Measurements from ENCODE around the gene INO80B. TPM values are rescaled to one million over a fixed set of nuclear protein-coding genes. Genes with fewer than 3 reads are reported as not detected.

The INO80B gene
- total and polyA plus RNA-seq, 9 of the 15 experiments (the other 6 are each of a cell fraction or from before 2014, with no cell fraction given): 0.41 to 22.6 (median 9.0) TPM

DNA sequence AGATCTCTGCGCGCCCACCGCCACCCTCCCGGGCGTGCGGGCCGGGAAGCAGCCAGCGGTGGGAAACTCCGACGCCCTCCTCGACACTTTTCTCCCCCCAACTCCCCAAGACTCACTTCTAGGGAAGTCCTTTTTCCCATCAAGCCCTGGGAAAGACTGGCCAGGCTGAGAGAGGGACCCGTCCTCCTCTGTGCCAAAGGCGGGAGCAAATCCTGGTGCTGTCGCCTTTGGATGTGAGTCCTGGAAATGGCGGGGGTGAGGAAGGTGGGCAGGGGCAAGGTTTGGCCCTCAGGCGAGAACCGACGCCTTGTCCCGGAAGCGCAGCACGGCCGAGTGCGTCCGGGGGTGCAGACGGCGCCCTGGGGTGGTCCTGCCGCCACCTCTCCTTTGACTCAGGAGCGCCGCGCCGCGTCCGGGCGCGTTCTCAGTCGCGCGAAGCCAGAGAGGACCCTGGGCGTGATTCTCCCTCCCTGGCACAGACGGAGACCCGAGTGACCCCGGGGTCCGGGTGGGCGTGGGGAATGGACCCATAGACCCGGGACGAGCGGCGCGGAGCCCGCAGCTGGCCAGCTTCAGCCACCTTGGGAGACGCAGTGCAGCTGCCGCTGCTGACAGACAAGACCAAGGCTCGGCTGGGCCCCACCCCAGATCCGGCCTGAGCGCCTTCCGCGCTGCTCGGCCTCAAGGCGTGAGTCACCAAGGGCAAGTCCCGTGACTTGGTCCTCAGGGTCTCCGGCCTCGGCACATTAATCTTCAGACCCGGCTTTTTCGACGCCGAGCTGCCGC lies 48.0 kb downstream of the INO80B start (continued):
- TF ChIP-seq ZNF561 (CRISPR knock-in tag; conservative IDR thresholded peaks at IDR 0.05) (no peak), FOXP1 (CRISPR knock-in tag; IDR thresholded peaks at IDR 0.05) (0 out of 2 replicates have a peak, but pooled peaks have one; percentile 68), CREB1 (IDR thresholded peaks at IDR 0.05) (peak; percentile 21; the same call in 1 of the 2 replicates), CREB1 (CRISPR knock-in tag; IDR thresholded peaks at IDR 0.05) (0 out of 2 replicates have a peak, but pooled peaks have one; percentile 36), ZNF12 (CRISPR knock-in tag; IDR thresholded peaks at IDR 0.05) (peak; percentile 14), PCBP1 (IDR thresholded peaks at IDR 0.05; ENCODE audit: low read depth, low read length, poor library complexity, severe bottlenecking) (peak; percentile 45), RBM14 (IDR thresholded peaks at IDR 0.05; ENCODE audit: borderline replicate concordance, insufficient read depth, low read depth, low read length) (0 out of 2 replicates have a peak, but pooled peaks have one; percentile 31), EP300 (IDR thresholded peaks at IDR 0.05; ENCODE audit: low read length) (0 out of 2 replicates have a peak, but pooled peaks have one; percentile 20), SMAD1 (IDR thresholded peaks at IDR 0.05; ENCODE audit: low read depth, low read length, partially characterized antibody) (no peak), CTCF (IDR thresholded peaks at IDR 0.05 in 2 of 3, conservative IDR thresholded peaks at IDR 0.05 in 1 of 3; ENCODE audit: insufficient read depth in 2 of 3, low read depth in 1 of 3, low read length in 3 of 3) (peak; percentile 58 to 63 (median 62)), MYBL2 (IDR thresholded peaks at IDR 0.05; ENCODE audit: low read depth) (no peak), MYBL2 (CRISPR knock-in tag; IDR thresholded peaks at IDR 0.05; ENCODE audit: borderline replicate concordance) (no peak), FOSL1 (tag; conservative IDR thresholded peaks at IDR 0.05) (peak; percentile 98), RBFOX2 (IDR thresholded peaks at IDR 0.05; ENCODE audit: low read depth, low read length) (peak; percentile 94), ARNT (IDR thresholded peaks at IDR 0.05) (0 out of 4 replicates have a peak, but pooled peaks of 1 of the 2 experiments have one; percentile 18), ELF2 (CRISPR knock-in tag; IDR thresholded peaks at IDR 0.05) (0 out of 2 replicates have a peak, but pooled peaks have one; percentile 53), ELK1 (CRISPR knock-in tag; IDR thresholded peaks at IDR 0.05) (no peak), NRF1 (conservative IDR thresholded peaks at IDR 0.05 in 1 of 2, IDR thresholded peaks at IDR 0.05 in 1 of 2) (peak; percentile 56 to 65)
- TF ChIP-seq, protein P1, sequence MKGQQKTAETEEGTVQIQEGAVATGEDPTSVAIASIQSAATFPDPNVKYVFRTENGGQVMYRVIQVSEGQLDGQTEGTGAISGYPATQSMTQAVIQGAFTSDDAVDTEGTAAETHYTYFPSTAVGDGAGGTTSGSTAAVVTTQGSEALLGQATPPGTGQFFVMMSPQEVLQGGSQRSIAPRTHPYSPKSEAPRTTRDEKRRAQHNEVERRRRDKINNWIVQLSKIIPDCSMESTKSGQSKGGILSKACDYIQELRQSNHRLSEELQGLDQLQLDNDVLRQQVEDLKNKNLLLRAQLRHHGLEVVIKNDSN (CRISPR knock-in tag; IDR thresholded peaks at IDR 0.05): peak; percentile 51; the same call in 1 of the 2 replicates
- TF ChIP-seq, protein P2, sequence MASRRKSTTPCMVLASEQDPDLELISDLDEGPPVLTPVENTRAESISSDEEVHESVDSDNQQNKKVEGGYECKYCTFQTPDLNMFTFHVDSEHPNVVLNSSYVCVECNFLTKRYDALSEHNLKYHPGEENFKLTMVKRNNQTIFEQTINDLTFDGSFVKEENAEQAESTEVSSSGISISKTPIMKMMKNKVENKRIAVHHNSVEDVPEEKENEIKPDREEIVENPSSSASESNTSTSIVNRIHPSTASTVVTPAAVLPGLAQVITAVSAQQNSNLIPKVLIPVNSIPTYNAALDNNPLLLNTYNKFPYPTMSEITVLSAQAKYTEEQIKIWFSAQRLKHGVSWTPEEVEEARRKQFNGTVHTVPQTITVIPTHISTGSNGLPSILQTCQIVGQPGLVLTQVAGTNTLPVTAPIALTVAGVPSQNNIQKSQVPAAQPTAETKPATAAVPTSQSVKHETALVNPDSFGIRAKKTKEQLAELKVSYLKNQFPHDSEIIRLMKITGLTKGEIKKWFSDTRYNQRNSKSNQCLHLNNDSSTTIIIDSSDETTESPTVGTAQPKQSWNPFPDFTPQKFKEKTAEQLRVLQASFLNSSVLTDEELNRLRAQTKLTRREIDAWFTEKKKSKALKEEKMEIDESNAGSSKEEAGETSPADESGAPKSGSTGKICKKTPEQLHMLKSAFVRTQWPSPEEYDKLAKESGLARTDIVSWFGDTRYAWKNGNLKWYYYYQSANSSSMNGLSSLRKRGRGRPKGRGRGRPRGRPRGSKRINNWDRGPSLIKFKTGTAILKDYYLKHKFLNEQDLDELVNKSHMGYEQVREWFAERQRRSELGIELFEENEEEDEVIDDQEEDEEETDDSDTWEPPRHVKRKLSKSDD (conservative IDR thresholded peaks at IDR 0.05; ENCODE audit: low read length): 0 out of 2 replicates have a peak, but pooled peaks have one; percentile 65

Measured in K562 (cell line).